Measurements from ENCODE around the gene NEB. TPM values are rescaled to one million over a fixed set of nuclear protein-coding genes. Genes with fewer than 3 reads are reported as not detected.
"Not testable (repeated sequence)": the region's sequence is repeated elsewhere in the genome, so short reads cannot be mapped to it uniquely, and the experiment has no call there.

The NEB gene
- total RNA-seq, 2 experiments from 2014 or later = 0.05 to 0.33 TPM

GRCh38 chr2:151718796-151719195 lies 15.5 kb downstream of the NEB start:
- no peak for DNase-seq
- Mint-ChIP-seq H3K9me3 (ENCODE audit: low read depth) (no peaks in the 10 kb centered on the region), H3K4me3 (no peak overlapping the region), H3K27me3 (no peaks in the 10 kb centered on the region), H3K4me1 (no peaks in the 10 kb centered on the region), H3K27ac (no peak overlapping the region), H3K36me3 (ENCODE audit: low read depth) (no peaks in the 10 kb centered on the region)
- CTCF ChIA-PET = no interaction called here
- intact Hi-C loops (cut with DNase I, micrococcal nuclease) = no loop called here
- ATAC-seq = no peak
- POLR2A ChIA-PET = no interaction called here

DNA sequence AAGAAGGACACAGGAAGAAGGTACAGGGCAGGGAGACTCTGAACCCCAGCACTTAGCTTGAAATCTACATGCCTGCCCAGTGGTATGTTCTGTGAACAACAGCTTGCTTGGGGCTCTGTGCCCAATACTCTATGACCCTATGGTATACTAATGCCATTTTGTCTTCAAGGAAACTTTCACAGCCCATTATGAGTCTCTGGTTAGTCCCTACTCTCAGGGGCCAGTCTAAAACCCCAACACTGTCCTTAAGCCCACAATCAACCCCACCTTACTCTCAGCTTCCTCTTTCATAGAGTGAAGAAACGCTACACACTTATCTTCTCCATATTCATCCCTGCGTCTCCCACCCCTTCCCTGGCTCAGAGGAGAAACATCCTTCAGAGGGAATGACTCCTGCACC lies 16.0 kb downstream of the NEB start:
- no peaks in the 10 kb centered on the region for H3K36me3 Mint-ChIP-seq (ENCODE audit: low read depth)
- POLR2A ChIA-PET = no interaction called here
- DNase-seq (no peak), ATAC-seq (no peak)
- intact Hi-C loops (cut with DNase I, micrococcal nuclease) = no loop called here
- H3K27me3 Mint-ChIP-seq = no peaks in the 10 kb centered on the region
- no peaks in the 10 kb centered on the region for H3K9me3 Mint-ChIP-seq (ENCODE audit: low read depth)
- no peak overlapping the region for H3K4me3 Mint-ChIP-seq
- no peak overlapping the region for H3K27ac Mint-ChIP-seq
- H3K4me1 Mint-ChIP-seq = no peaks in the 10 kb centered on the region
- CTCF ChIA-PET = no interaction called here

GRCh38 chr2:151716721-151717120 lies 17.6 kb downstream of the NEB start:
- ChIA-PET CTCF (no interaction called here), POLR2A (no interaction called here)
- intact Hi-C loops (cut with DNase I, micrococcal nuclease) = no loop called here
- H3K4me3 Mint-ChIP-seq = no peak overlapping the region
- H3K27ac Mint-ChIP-seq = no peak overlapping the region
- no peaks in the 10 kb centered on the region for H3K4me1 Mint-ChIP-seq
- H3K36me3 Mint-ChIP-seq (ENCODE audit: low read depth) = no peaks in the 10 kb centered on the region
- ATAC-seq = no peak
- H3K27me3 Mint-ChIP-seq = no peaks in the 10 kb centered on the region
- no peaks in the 10 kb centered on the region for H3K9me3 Mint-ChIP-seq (ENCODE audit: low read depth)
- DNase-seq = no peak

- no peaks in the 10 kb centered on the region for H3K9me3 Mint-ChIP-seq (ENCODE audit: low read depth)
- ATAC-seq = no peak
- ChIA-PET CTCF (interaction anchor here (0.6 kb wide), 2 partner anchors 51 to 597 kb away, joined by 3 to 5 read pairs; no protein-coding TSS in a partner anchor), POLR2A (no interaction called here)
- no peak for DNase-seq
- no peak overlapping the region for H3K4me3 Mint-ChIP-seq
- no peaks in the 10 kb centered on the region for H3K4me1 Mint-ChIP-seq
- peaks cover 2% of the 10 kb centered on the region for H3K27me3 Mint-ChIP-seq
- intact Hi-C loops (cut with DNase I, micrococcal nuclease) = no loop called here
- H3K27ac Mint-ChIP-seq = no peak overlapping the region
- H3K36me3 Mint-ChIP-seq (ENCODE audit: low read depth) = no peaks in the 10 kb centered on the region
Measured at GRCh38 chr2:151713291-151713903, 20.9 kb downstream of the NEB start.

DNA sequence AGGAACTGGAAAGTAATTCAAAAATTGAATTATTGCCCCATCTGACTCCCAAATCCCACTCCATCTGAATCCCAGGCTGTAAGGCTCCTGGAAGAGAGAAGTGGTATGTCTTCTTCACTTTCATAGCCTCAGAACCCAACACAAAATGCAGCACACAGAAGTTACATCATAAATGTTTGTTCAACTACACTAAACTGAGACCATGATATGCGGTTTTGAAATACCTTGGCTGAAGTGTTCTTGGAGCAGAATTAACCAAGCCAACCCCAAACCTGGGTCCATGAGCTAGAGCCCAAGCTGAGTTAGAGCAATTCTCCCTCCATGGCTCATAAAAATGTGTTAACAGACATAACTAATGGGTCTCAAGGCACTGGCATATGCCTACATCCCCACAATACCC lies 23.3 kb downstream of the NEB start:
- H3K9me3 Mint-ChIP-seq (ENCODE audit: low read depth) = no peaks in the 10 kb centered on the region
- ChIA-PET POLR2A (no interaction called here), CTCF (no interaction called here)
- ATAC-seq (no peak), DNase-seq (no peak)
- H3K4me3 Mint-ChIP-seq = no peak overlapping the region
- H3K27ac Mint-ChIP-seq = no peak overlapping the region
- H3K36me3 Mint-ChIP-seq (ENCODE audit: low read depth) = no peaks in the 10 kb centered on the region
- intact Hi-C loops (cut with DNase I, micrococcal nuclease) = no loop called here
- peaks cover 2% of the 10 kb centered on the region for H3K27me3 Mint-ChIP-seq
- H3K4me1 Mint-ChIP-seq = no peaks in the 10 kb centered on the region

- intact Hi-C loops (cut with DNase I, micrococcal nuclease) = no loop called here
- Mint-ChIP-seq H3K4me1 (no peaks in the 10 kb centered on the region), H3K27ac (no peak overlapping the region), H3K27me3 (peaks cover 2% of the 10 kb centered on the region), H3K9me3 (ENCODE audit: low read depth) (no peaks in the 10 kb centered on the region), H3K4me3 (no peak overlapping the region), H3K36me3 (ENCODE audit: low read depth) (no peaks in the 10 kb centered on the region)
- ATAC-seq (no peak), DNase-seq (no peak)
- ChIA-PET POLR2A (no interaction called here), CTCF (no interaction called here)
Measured at GRCh38 chr2:151708788-151709187, 25.5 kb downstream of the NEB start.

DNA sequence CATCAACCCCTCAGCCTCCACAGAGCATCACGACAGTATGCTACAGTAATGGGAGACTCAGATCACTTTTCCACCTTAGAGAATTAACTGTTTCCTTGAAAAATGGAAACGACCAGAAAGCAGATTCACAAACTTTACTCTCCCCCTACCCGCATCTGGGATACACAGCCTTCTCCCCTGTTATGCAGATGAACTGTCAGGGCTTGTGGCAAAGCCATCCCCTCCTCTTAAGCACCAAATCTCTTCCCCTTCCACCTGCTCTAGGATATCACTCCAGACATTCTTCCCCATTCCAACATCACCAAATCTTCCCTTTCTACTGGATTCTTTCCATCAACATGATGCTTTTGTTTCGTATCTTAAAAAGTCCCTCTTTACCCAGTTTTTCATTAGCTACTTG lies 26.4 kb downstream of the NEB start:
- ChIA-PET POLR2A (no interaction called here), CTCF (no interaction called here)
- intact Hi-C loops (cut with DNase I, micrococcal nuclease) = no loop called here
- Mint-ChIP-seq H3K27ac (no peak overlapping the region), H3K4me3 (no peak overlapping the region), H3K4me1 (no peaks in the 10 kb centered on the region), H3K9me3 (ENCODE audit: low read depth) (no peaks in the 10 kb centered on the region), H3K36me3 (ENCODE audit: low read depth) (no peaks in the 10 kb centered on the region), H3K27me3 (peaks cover 2% of the 10 kb centered on the region)
- ATAC-seq (no peak), DNase-seq (no peak)

DNA sequence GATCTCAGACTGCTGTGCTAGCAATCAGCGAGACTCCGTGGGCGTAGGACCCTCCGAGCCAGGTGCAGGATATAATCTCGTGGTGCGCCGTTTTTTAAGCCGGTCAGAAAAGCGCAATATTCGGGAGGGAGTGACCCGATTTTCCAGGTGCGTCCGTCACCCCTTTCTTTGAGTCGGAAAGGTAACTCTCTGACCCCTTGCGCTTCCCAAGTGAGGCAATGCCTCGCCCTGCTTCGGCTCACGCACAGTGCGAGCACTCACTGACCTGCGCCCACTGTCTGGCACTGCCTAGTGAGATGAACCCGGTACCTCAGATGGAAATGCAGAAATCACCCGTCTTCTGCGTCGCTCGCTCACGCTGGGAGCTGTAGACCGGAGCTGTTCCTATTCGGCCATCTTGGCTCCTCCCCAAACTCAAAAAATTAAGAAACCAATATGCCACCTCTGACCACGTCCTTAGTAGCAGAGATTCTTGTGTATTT lies 29.8 kb downstream of the NEB start:
- H3K36me3 Mint-ChIP-seq (ENCODE audit: low read depth); intact Hi-C loops (cut with DNase I, micrococcal nuclease); H3K4me1 Mint-ChIP-seq; H3K9me3 Mint-ChIP-seq (ENCODE audit: low read depth); H3K27ac Mint-ChIP-seq; DNase-seq; ATAC-seq; H3K4me3 Mint-ChIP-seq; H3K27me3 Mint-ChIP-seq; POLR2A ChIA-PET: not testable (repeated sequence)
- CTCF ChIA-PET = interaction anchor here (1.0 kb wide), 1 partner anchor 321 kb away, joined by 3 read pairs; no protein-coding TSS in a partner anchor

DNA sequence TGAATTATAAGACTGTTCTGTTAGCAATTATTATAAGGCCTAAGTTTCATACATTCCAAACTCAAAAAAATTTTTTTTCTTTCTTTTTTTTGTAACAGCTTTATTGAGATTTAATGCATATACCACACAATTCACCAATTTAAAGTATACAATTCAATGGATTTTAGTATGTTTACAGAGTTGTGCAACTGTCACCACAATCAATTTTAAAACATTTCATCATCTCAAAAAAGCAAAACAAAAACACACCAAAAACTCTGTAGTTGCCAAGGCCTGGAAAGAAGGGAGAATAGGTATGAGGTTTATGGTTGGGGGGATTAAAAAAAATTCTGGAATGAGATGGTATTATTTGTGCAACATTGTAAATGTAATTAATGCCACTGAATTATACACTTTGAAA lies 36.1 kb downstream of the NEB start:
- H3K9me3 Mint-ChIP-seq (ENCODE audit: low read depth); H3K36me3 Mint-ChIP-seq (ENCODE audit: low read depth); H3K27ac Mint-ChIP-seq; DNase-seq; H3K27me3 Mint-ChIP-seq; intact Hi-C loops (cut with DNase I, micrococcal nuclease); H3K4me3 Mint-ChIP-seq; POLR2A ChIA-PET; H3K4me1 Mint-ChIP-seq; ATAC-seq; CTCF ChIA-PET: not testable (repeated sequence)

DNA sequence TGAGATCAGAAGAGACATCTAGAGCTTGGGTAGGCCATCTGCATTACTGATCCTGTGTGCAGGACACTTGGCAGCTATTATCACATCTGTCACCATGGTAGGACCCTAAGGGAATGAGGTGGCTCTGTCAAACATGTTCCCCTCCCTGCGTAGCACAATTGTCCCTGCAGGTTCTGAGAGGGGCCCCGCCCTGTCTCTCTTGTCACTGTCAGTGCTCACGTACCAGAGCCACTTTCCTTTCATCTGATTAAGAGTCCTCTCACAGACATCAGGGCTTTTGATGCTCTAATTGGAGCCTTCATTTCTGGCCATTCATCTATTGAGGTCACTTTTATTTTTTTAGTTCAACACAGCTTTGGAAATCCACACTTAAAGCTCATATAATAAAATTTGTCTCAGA lies 38.5 kb downstream of the NEB start:
- H3K9me3 Mint-ChIP-seq (ENCODE audit: low read depth) = no peaks in the 10 kb centered on the region

GRCh38 chr2:151691631-151692030 lies 42.6 kb downstream of the NEB start:
- no peaks in the 10 kb centered on the region for H3K4me1 Mint-ChIP-seq
- POLR2A ChIA-PET = no interaction called here
- H3K9me3 Mint-ChIP-seq (ENCODE audit: low read depth) = no peaks in the 10 kb centered on the region
- ATAC-seq (no peak), DNase-seq (no peak)
- no peaks in the 10 kb centered on the region for H3K36me3 Mint-ChIP-seq (ENCODE audit: low read depth)
- CTCF ChIA-PET = no interaction called here
- intact Hi-C loops (cut with DNase I, micrococcal nuclease) = no loop called here
- H3K4me3 Mint-ChIP-seq = no peak overlapping the region
- H3K27ac Mint-ChIP-seq = no peak overlapping the region
- peaks cover 2% of the 10 kb centered on the region for H3K27me3 Mint-ChIP-seq

More for the DNA sequence above, 38.5 kb downstream of the NEB start:
- H3K4me1 Mint-ChIP-seq = no peaks in the 10 kb centered on the region
- H3K27me3 Mint-ChIP-seq = peaks cover 2% of the 10 kb centered on the region
- H3K36me3 Mint-ChIP-seq (ENCODE audit: low read depth) = no peaks in the 10 kb centered on the region
- CTCF ChIA-PET = interaction anchor here (0.5 kb wide), 1 partner anchor 39 kb away, joined by 3 read pairs; no protein-coding TSS in a partner anchor
- POLR2A ChIA-PET = no interaction called here
- no peak for DNase-seq
- H3K27ac Mint-ChIP-seq = no peak overlapping the region
- intact Hi-C loops (cut with DNase I, micrococcal nuclease) = no loop called here
- H3K4me3 Mint-ChIP-seq = no peak overlapping the region
- no peak for ATAC-seq

- Mint-ChIP-seq H3K9me3 (ENCODE audit: low read depth) (no peaks in the 10 kb centered on the region), H3K27ac (no peak overlapping the region), H3K27me3 (peaks cover 2% of the 10 kb centered on the region), H3K4me1 (no peaks in the 10 kb centered on the region), H3K36me3 (ENCODE audit: low read depth) (no peaks in the 10 kb centered on the region), H3K4me3 (no peak overlapping the region)
- CTCF ChIA-PET = no interaction called here
- POLR2A ChIA-PET = no interaction called here
- DNase-seq (no peak), ATAC-seq (no peak)
- intact Hi-C loops (cut with DNase I, micrococcal nuclease) = no loop called here
Measured at GRCh38 chr2:151688719-151689118, 45.6 kb downstream of the NEB start.

Measured in activated CD4-positive, alpha-beta T cell treated with anti-CD3 and anti-CD28 coated beads for 36 hours (primary cell).